ENCODE measurements around the gene SHB. TPM values are rescaled to one million over a fixed set of nuclear protein-coding genes. Genes with fewer than 3 reads are reported as not detected.
"Not testable (repeated sequence)": the region's sequence is repeated elsewhere in the genome, so short reads cannot be mapped to it uniquely, and the experiment has no call there.

Gene SHB
- total and polyA plus RNA-seq, 2 experiments from 2014 or later = 28.2 to 46.9 TPM

GRCh38 chr9:37914154-37914551 is 154.9 kb downstream of the SHB start:
- Histone ChIP-seq H3K4me1 (ENCODE audit: low read depth) (peaks cover 6% of the 10 kb centered on the region), H3K9me3 (ENCODE audit: low read depth) (no peaks in the 10 kb centered on the region), H3K27me3 (no peaks in the 10 kb centered on the region), H3K4me3 (no peak overlapping the region), H3K36me3 (peaks cover 2% of the 10 kb centered on the region), H3K27ac (no peak overlapping the region)
- DNase-seq (ENCODE audit: low read depth in 1 of 2, low spot score in 1 of 2) = no peak
- TF ChIP-seq CTCF (IDR thresholded peaks at IDR 0.05; ENCODE audit: low read depth, low read length) = no peak

GRCh38 chr9:37913480-37914153 is 155.4 kb downstream of the SHB start:
- no peaks in the 10 kb centered on the region for H3K9me3 ChIP-seq (ENCODE audit: low read depth)
- H3K4me1 ChIP-seq (ENCODE audit: low read depth) = peaks cover 6% of the 10 kb centered on the region
- no peaks in the 10 kb centered on the region for H3K27me3 ChIP-seq
- DNase-seq (ENCODE audit: low read depth in 1 of 2, low spot score in 1 of 2) = peak; percentile 74 to 83
- peak; percentile 95 for TF ChIP-seq CTCF (IDR thresholded peaks at IDR 0.05; ENCODE audit: low read depth, low read length)
- H3K27ac ChIP-seq = peak overlapping the region; percentile 11
- H3K4me3 ChIP-seq = no peak overlapping the region
- peaks cover 2% of the 10 kb centered on the region for H3K36me3 ChIP-seq

GRCh38 chr9:37911271-37911681 is 157.8 kb downstream of the SHB start:
- no peak for TF ChIP-seq CTCF (IDR thresholded peaks at IDR 0.05; ENCODE audit: low read depth, low read length)
- H3K36me3 ChIP-seq = no peaks in the 10 kb centered on the region
- peak overlapping the region; percentile 30 for H3K27ac ChIP-seq
- no peaks in the 10 kb centered on the region for H3K27me3 ChIP-seq
- peaks cover 12% of the 10 kb centered on the region for H3K4me1 ChIP-seq (ENCODE audit: low read depth)
- peak; percentile 35 to 55 for DNase-seq (ENCODE audit: low read depth in 1 of 2, low spot score in 1 of 2)
- H3K9me3 ChIP-seq (ENCODE audit: low read depth) = no peaks in the 10 kb centered on the region
- no peak overlapping the region for H3K4me3 ChIP-seq

GRCh38 chr9:37910271-37910670 is 158.8 kb downstream of the SHB start:
- H3K4me3 ChIP-seq = no peak overlapping the region
- H3K27me3 ChIP-seq = no peaks in the 10 kb centered on the region
- no peak for DNase-seq (ENCODE audit: low read depth in 1 of 2, low spot score in 1 of 2)
- no peaks in the 10 kb centered on the region for H3K9me3 ChIP-seq (ENCODE audit: low read depth)
- no peak overlapping the region for H3K27ac ChIP-seq
- no peak for TF ChIP-seq CTCF (IDR thresholded peaks at IDR 0.05; ENCODE audit: low read depth, low read length)
- peaks cover 12% of the 10 kb centered on the region for H3K4me1 ChIP-seq (ENCODE audit: low read depth)
- H3K36me3 ChIP-seq = no peaks in the 10 kb centered on the region

GRCh38 chr9:37909836-37910235 is 159.2 kb downstream of the SHB start:
- not testable (repeated sequence) for H3K36me3 ChIP-seq; H3K27ac ChIP-seq; H3K27me3 ChIP-seq; H3K9me3 ChIP-seq (ENCODE audit: low read depth); DNase-seq (ENCODE audit: low read depth in 1 of 2, low spot score in 1 of 2); H3K4me3 ChIP-seq
- peaks cover 12% of the 10 kb centered on the region for H3K4me1 ChIP-seq (ENCODE audit: low read depth)

GRCh38 chr9:37909326-37909725 is 159.7 kb downstream of the SHB start:
- no peak for DNase-seq (ENCODE audit: low read depth in 1 of 2, low spot score in 1 of 2)
- Histone ChIP-seq H3K4me1 (ENCODE audit: low read depth) (peaks cover 12% of the 10 kb centered on the region), H3K9me3 (ENCODE audit: low read depth) (no peaks in the 10 kb centered on the region), H3K27me3 (no peaks in the 10 kb centered on the region), H3K27ac (no peak overlapping the region), H3K36me3 (no peaks in the 10 kb centered on the region), H3K4me3 (no peak overlapping the region)
- TF ChIP-seq CTCF (IDR thresholded peaks at IDR 0.05; ENCODE audit: low read depth, low read length) = no peak

All from cardiac muscle cell (in vitro differentiated cells and primary cell).